ENCODE data around the gene RAB19.

GRCh38 chr7:140369294-140369693 lies 34.6 kb upstream of the RAB19 start:
- TF ChIP-seq CTCF (IDR thresholded peaks at IDR 0.05) (no peak), POLR2A (IDR thresholded peaks at IDR 0.05) (no peak)

All from body of pancreas (tissue), 4 donors.